Osteoblast (primary cell): ENCODE data around the gene KRTAP9-4. TPM values are rescaled to one million over a fixed set of nuclear protein-coding genes. Genes with fewer than 3 reads are reported as not detected.

Experiments
- DNase-seq: peaks from one replicate; pipeline ENCODE4 v3.0.0; 2011; ENCODE audit warnings: low spot score, mixed read lengths; ENCODE audit not compliant: insufficient read length; ENCODE audit errors: missing footprints
- H2AFZ ChIP-seq: 2 replicates; pipeline ENCODE4 v1.6.0; 2011; ENCODE audit warnings: mild to moderate bottlenecking, low read length
- H3K27ac ChIP-seq: 2 replicates; pipeline ENCODE4 v1.5.1; 2011; ENCODE audit warnings: mild to moderate bottlenecking, low read depth, low read length, moderate library complexity
- H3K27me3 ChIP-seq: 2 replicates; pipeline ENCODE4 v1.6.0; 2012; ENCODE audit warnings: mild to moderate bottlenecking, control low read depth, inconsistent platforms, low read length, moderate library complexity; ENCODE audit not compliant: insufficient read depth
- H3K36me3 ChIP-seq: 2 replicates; pipeline ENCODE4 v1.5.1; 2011; ENCODE audit warnings: mild to moderate bottlenecking, low read length, control low read depth, moderate library complexity; ENCODE audit not compliant: insufficient read depth
- H3K4me1 ChIP-seq: 2 replicates; pipeline ENCODE4 v1.5.1; 2011; ENCODE audit warnings: mild to moderate bottlenecking, low read length, control low read depth, moderate library complexity; ENCODE audit not compliant: insufficient read depth
- H3K4me2 ChIP-seq: 2 replicates; pipeline ENCODE4 v1.6.0; 2011; ENCODE audit warnings: mild to moderate bottlenecking, low read length; ENCODE audit not compliant: insufficient read depth
- H3K4me3 ChIP-seq: fragments of 200-600 bp; sonication (generic); 3 replicates; pipeline ENCODE4 v1.5.1; 2012; ENCODE audit warnings: mild to moderate bottlenecking, low read length, inconsistent platforms; ENCODE audit not compliant: insufficient read depth
- H3K79me2 ChIP-seq: 2 replicates; pipeline ENCODE4 v1.6.0; 2012; ENCODE audit warnings: mild to moderate bottlenecking, low read length, control low read depth, inconsistent platforms; ENCODE audit not compliant: insufficient read depth
- H3K9me3 ChIP-seq: 2 replicates; pipeline ENCODE4 v1.5.1; 2011; ENCODE audit warnings: low read depth, low read length, control low read depth
- H4K20me1 ChIP-seq: 2 replicates; pipeline ENCODE4 v1.6.0; 2012; ENCODE audit warnings: mild to moderate bottlenecking, low read length, control low read depth; ENCODE audit not compliant: insufficient read depth
- CTCF ChIP-seq: IDR thresholded peaks from 2 replicates; pipeline ENCODE4 v1.5.1; 2011; ENCODE audit warnings: mild to moderate bottlenecking, low read depth, low read length, moderate library complexity; ENCODE audit errors: extremely low read depth
- small RNA-seq: library from RNA; depleted of rRNA; stranded (forward); fragments of <200 nt; gene quantifications from one replicate; pipeline ENCODE3, GENCODE V24; 2012
- total RNA-seq: library from RNA; depleted of rRNA; stranded (reverse); fragments of >200 nt; gene quantifications from 2 replicates; pipeline ENCODE4 v1.2.3, GENCODE V29; 2012

The KRTAP9-4 gene
- total RNA-seq, 1 donor = not detected

- no peak overlapping the region for H3K27ac ChIP-seq
- H2AFZ ChIP-seq = no peak overlapping the region
- no peaks in the 10 kb centered on the region for H4K20me1 ChIP-seq
- H3K4me1 ChIP-seq = no peaks in the 10 kb centered on the region
- H3K9me3 ChIP-seq = no peaks in the 10 kb centered on the region
- no peaks in the 10 kb centered on the region for H3K27me3 ChIP-seq
- TF ChIP-seq CTCF = no peak
- DNase-seq = no peak
- no peaks in the 10 kb centered on the region for H3K79me2 ChIP-seq
- no peak overlapping the region for H3K4me3 ChIP-seq
- H3K4me2 ChIP-seq = no peak overlapping the region
- H3K36me3 ChIP-seq = no peaks in the 10 kb centered on the region
Measured at GRCh38 chr17:41296846-41297245, 47.4 kb downstream of the KRTAP9-4 start.

GRCh38 chr17:41298458-41299135, 49.1 kb downstream of the KRTAP9-4 start:
- Histone ChIP-seq H3K4me1 (no peaks in the 10 kb centered on the region), H3K4me3 (no peak overlapping the region), H2AFZ (no peak overlapping the region), H3K4me2 (no peak overlapping the region), H3K27ac (no peak overlapping the region), H3K27me3 (no peaks in the 10 kb centered on the region), H3K79me2 (no peaks in the 10 kb centered on the region), H4K20me1 (no peaks in the 10 kb centered on the region), H3K9me3 (no peaks in the 10 kb centered on the region), H3K36me3 (no peaks in the 10 kb centered on the region)
- no peak for TF ChIP-seq CTCF
- no peak for DNase-seq

Small RNA genes within 50 kb of the gene (small RNA-seq; reads per million reads assigned to genes)
- gene KRTAP9-10P = not detected

Other genes with a start within 250 kb of the KRTAP9-4 start
- not detected in 2 replicates for gene KRTAP3-2, start 249.8 kb upstream of the KRTAP9-4 start, total RNA-seq
- not detected in 2 replicates for gene KRTAP3-1, start 240.6 kb upstream of the KRTAP9-4 start, total RNA-seq
- gene KRTAP1-5, start 222.5 kb upstream of the KRTAP9-4 start, total RNA-seq = 25.0 and 31.8 TPM in 2 replicates
- not detected in 2 replicates for gene KRTAP1-4, start 219.5 kb upstream of the KRTAP9-4 start, total RNA-seq
- not detected in 2 replicates for gene KRTAP1-3, start 214.8 kb upstream of the KRTAP9-4 start, total RNA-seq
- gene KRTAP1-1, start 208.2 kb upstream of the KRTAP9-4 start, total RNA-seq = 2.2 and 2.4 TPM in 2 replicates
- not detected in 2 replicates for gene KRTAP2-1, start 202.4 kb upstream of the KRTAP9-4 start, total RNA-seq
- not detected in 2 replicates for gene KRTAP2-2, start 194.5 kb upstream of the KRTAP9-4 start, total RNA-seq
- gene KRTAP2-3, start 189.6 kb upstream of the KRTAP9-4 start, total RNA-seq = 0.29 TPM in 1 of 2 replicates, not detected in the other
- gene KRTAP2-4, start 183.8 kb upstream of the KRTAP9-4 start, total RNA-seq = not detected in 2 replicates
- gene KRTAP4-7, start 165.5 kb upstream of the KRTAP9-4 start, total RNA-seq = under 0.01 and 0.72 TPM in 2 replicates
- gene KRTAP4-8, start 151.5 kb upstream of the KRTAP9-4 start, total RNA-seq = not detected in 2 replicates
- not detected in 2 replicates for gene KRTAP4-16, start 147.5 kb upstream of the KRTAP9-4 start, total RNA-seq
- gene KRTAP4-9, start 144.3 kb upstream of the KRTAP9-4 start, total RNA-seq = not detected in 2 replicates
- not detected in 2 replicates for gene KRTAP4-11, start 131.3 kb upstream of the KRTAP9-4 start, total RNA-seq
- not detected in 2 replicates for gene KRTAP4-12, start 125.5 kb upstream of the KRTAP9-4 start, total RNA-seq
- gene KRTAP4-6, start 109.1 kb upstream of the KRTAP9-4 start, total RNA-seq = not detected in 2 replicates
- not detected in 2 replicates for gene KRTAP4-5, start 99.9 kb upstream of the KRTAP9-4 start, total RNA-seq
- not detected in 2 replicates for gene KRTAP4-4, start 88.9 kb upstream of the KRTAP9-4 start, total RNA-seq
- gene KRTAP4-3, start 81.5 kb upstream of the KRTAP9-4 start, total RNA-seq = not detected in 2 replicates
- gene KRTAP4-2, start 71.5 kb upstream of the KRTAP9-4 start, total RNA-seq = not detected in 2 replicates
- not detected in 2 replicates for gene KRTAP4-1, start 64.8 kb upstream of the KRTAP9-4 start, total RNA-seq
- gene KRTAP9-1, start 59.8 kb upstream of the KRTAP9-4 start, total RNA-seq = not detected in 2 replicates
- gene KRTAP9-2, start 23.0 kb upstream of the KRTAP9-4 start, total RNA-seq = not detected in 2 replicates
- gene KRTAP9-3, start 17.2 kb upstream of the KRTAP9-4 start, total RNA-seq = not detected in 2 replicates
- not detected in 2 replicates for gene KRTAP9-8, start 11.7 kb upstream of the KRTAP9-4 start, total RNA-seq
- gene KRTAP9-9, start 5.7 kb downstream of the KRTAP9-4 start, total RNA-seq = not detected in 2 replicates
- gene KRTAP9-6, start 15.7 kb downstream of the KRTAP9-4 start, total RNA-seq = not detected in 2 replicates
- not detected in 2 replicates for gene KRTAP9-7, start 26.0 kb downstream of the KRTAP9-4 start, total RNA-seq
- gene KRTAP29-1, start 53.2 kb downstream of the KRTAP9-4 start, total RNA-seq = not detected in 2 replicates
- not detected in 2 replicates for gene KRTAP16-1, start 59.6 kb downstream of the KRTAP9-4 start, total RNA-seq
- gene KRTAP17-1, start 66.0 kb downstream of the KRTAP9-4 start, total RNA-seq = not detected in 2 replicates
- gene KRT33A, start 101.1 kb downstream of the KRTAP9-4 start, total RNA-seq = not detected in 2 replicates
- gene KRT33B, start 120.1 kb downstream of the KRTAP9-4 start, total RNA-seq = 0.29 and 1.1 TPM in 2 replicates
- gene KRT34, start 132.6 kb downstream of the KRTAP9-4 start, total RNA-seq = 9.4 and 11.2 TPM in 2 replicates
- gene KRT31, start 147.9 kb downstream of the KRTAP9-4 start, total RNA-seq = not detected in 2 replicates
- not detected in 2 replicates for gene KRT37, start 174.9 kb downstream of the KRTAP9-4 start, total RNA-seq
- under 0.01 TPM in 2 replicates for gene KRT38, start 191.3 kb downstream of the KRTAP9-4 start, total RNA-seq
- gene KRT32, start 217.7 kb downstream of the KRTAP9-4 start, total RNA-seq = not detected in 2 replicates
- gene KRT35, start 231.5 kb downstream of the KRTAP9-4 start, total RNA-seq = not detected in 2 replicates
- 0.36 TPM in 1 of 2 replicates, not detected in the other for gene KRT36, start 240.2 kb downstream of the KRTAP9-4 start, total RNA-seq